Measurements from ENCODE around the gene OBSCN.
"Not testable (repeated sequence)": the region's sequence is repeated elsewhere in the genome, so short reads cannot be mapped to it uniquely, and the experiment has no call there.

OBSCN gene

GRCh38 chr1:228256626-228257375 is 49.0 kb downstream of the OBSCN start:
- DNase-seq (ENCODE audit: low read depth, low spot score) = no peak

GRCh38 chr1:228258486-228258885 is 50.6 kb downstream of the OBSCN start:
- no peak for DNase-seq (ENCODE audit: low read depth, low spot score)

GRCh38 chr1:228259368-228259894 is 51.6 kb downstream of the OBSCN start:
- DNase-seq (ENCODE audit: low read depth, low spot score) = no peak

- no peak for DNase-seq (ENCODE audit: low read depth, low spot score)
Measured at GRCh38 chr1:228259951-228260350, 52.1 kb downstream of the OBSCN start.

GRCh38 chr1:228261706-228262105 is 53.9 kb downstream of the OBSCN start:
- no peak for DNase-seq (ENCODE audit: low read depth, low spot score)

- DNase-seq (ENCODE audit: low read depth, low spot score) = no peak
Measured at GRCh38 chr1:228262475-228262874, 54.6 kb downstream of the OBSCN start.

GRCh38 chr1:228263636-228264035 is 55.8 kb downstream of the OBSCN start:
- no peak for DNase-seq (ENCODE audit: low read depth, low spot score)

GRCh38 chr1:228264090-228264829 is 56.4 kb downstream of the OBSCN start:
- no peak for DNase-seq (ENCODE audit: low read depth, low spot score)

GRCh38 chr1:228265167-228265566 is 57.3 kb downstream of the OBSCN start:
- DNase-seq (ENCODE audit: low read depth, low spot score) = no peak

- peak; percentile 42 for DNase-seq (ENCODE audit: low read depth, low spot score)
Measured at GRCh38 chr1:228267962-228268880, 60.4 kb downstream of the OBSCN start.

GRCh38 chr1:228268881-228269265 is 61.0 kb downstream of the OBSCN start:
- no peak for DNase-seq (ENCODE audit: low read depth, low spot score)

GRCh38 chr1:228269431-228269830 is 61.6 kb downstream of the OBSCN start:
- not testable (repeated sequence) for DNase-seq (ENCODE audit: low read depth, low spot score)

- DNase-seq (ENCODE audit: low read depth, low spot score) = no peak
Measured at GRCh38 chr1:228270032-228270431, 62.2 kb downstream of the OBSCN start.

GRCh38 chr1:228271701-228272251 is 63.9 kb downstream of the OBSCN start:
- no peak for DNase-seq (ENCODE audit: low read depth, low spot score)

- no peak for DNase-seq (ENCODE audit: low read depth, low spot score)
Measured at GRCh38 chr1:228272331-228272791, 64.5 kb downstream of the OBSCN start.

GRCh38 chr1:228272831-228273571 is 65.2 kb downstream of the OBSCN start:
- DNase-seq (ENCODE audit: low read depth, low spot score) = no peak

- no peak for DNase-seq (ENCODE audit: low read depth, low spot score)
Measured at GRCh38 chr1:228273720-228274451, 66.0 kb downstream of the OBSCN start.

- DNase-seq (ENCODE audit: low read depth, low spot score) = no peak
Measured at GRCh38 chr1:228274452-228275178, 66.8 kb downstream of the OBSCN start.

- peak; percentile 59 for DNase-seq (ENCODE audit: low read depth, low spot score)
Measured at GRCh38 chr1:228275179-228275429, 67.3 kb downstream of the OBSCN start.

Measured in ELF-1 (cell line).